Mucosa of stomach (tissue), 1 donor: ENCODE results near the gene ACTR3.

Source experiments
- H3K27me3 ChIP-seq: one replicate; pipeline ENCODE4 v1.7.0; 2013; ENCODE audit warnings: mild to moderate bottlenecking, low read length; ENCODE audit not compliant: control insufficient read depth, insufficient read depth
- H3K36me3 ChIP-seq: one replicate; pipeline ENCODE4 v1.7.0; 2013; ENCODE audit warnings: low read length; ENCODE audit not compliant: control insufficient read depth, insufficient read depth
- H3K4me1 ChIP-seq: one replicate; pipeline ENCODE4 v1.7.0; 2013; ENCODE audit warnings: mild to moderate bottlenecking, low read length; ENCODE audit not compliant: control insufficient read depth, insufficient read depth
- H3K4me3 ChIP-seq: one replicate; pipeline ENCODE4 v1.7.0; 2013; ENCODE audit warnings: low read length
- H3K9ac ChIP-seq: one replicate; pipeline ENCODE4 v1.7.0; 2013; ENCODE audit warnings: mild to moderate bottlenecking, low read length, moderate library complexity
- H3K9me3 ChIP-seq: one replicate; pipeline ENCODE4 v1.7.0; 2013; ENCODE audit warnings: mild to moderate bottlenecking, low read length, moderate library complexity; ENCODE audit not compliant: control insufficient read depth
- donor health status: Pancreatic carcinoma.

The ACTR3 gene

GRCh38 chr2:113963965-113964364, 74.1 kb downstream of the ACTR3 start:
- H3K4me1 ChIP-seq: no peaks in the 10 kb centered on the region
- H3K4me3 ChIP-seq: no peak overlapping the region
- H3K9ac ChIP-seq: no peak overlapping the region
- H3K36me3 ChIP-seq: no peaks in the 10 kb centered on the region
- no peaks in the 10 kb centered on the region for H3K27me3 ChIP-seq
- no peaks in the 10 kb centered on the region for H3K9me3 ChIP-seq

GRCh38 chr2:113964436-113964835, 74.5 kb downstream of the ACTR3 start:
- H3K27me3 ChIP-seq: no peaks in the 10 kb centered on the region
- H3K9ac ChIP-seq: no peak overlapping the region
- no peaks in the 10 kb centered on the region for H3K4me1 ChIP-seq
- no peaks in the 10 kb centered on the region for H3K9me3 ChIP-seq
- no peaks in the 10 kb centered on the region for H3K36me3 ChIP-seq
- H3K4me3 ChIP-seq: no peak overlapping the region

GRCh38 chr2:113965228-113965627, 75.3 kb downstream of the ACTR3 start:
- H3K9me3 ChIP-seq: no peaks in the 10 kb centered on the region
- H3K4me3 ChIP-seq: no peak overlapping the region
- H3K27me3 ChIP-seq: no peaks in the 10 kb centered on the region
- H3K9ac ChIP-seq: no peak overlapping the region
- no peaks in the 10 kb centered on the region for H3K4me1 ChIP-seq
- H3K36me3 ChIP-seq: no peaks in the 10 kb centered on the region

- H3K9me3 ChIP-seq: no peaks in the 10 kb centered on the region
- H3K4me1 ChIP-seq: no peaks in the 10 kb centered on the region
Observed at GRCh38 chr2:113965644-113966043, 75.8 kb downstream of the ACTR3 start.

GRCh38 chr2:113966171-113966570, 76.3 kb downstream of the ACTR3 start:
- H3K36me3 ChIP-seq: no peaks in the 10 kb centered on the region
- H3K4me3 ChIP-seq: no peak overlapping the region
- no peaks in the 10 kb centered on the region for H3K9me3 ChIP-seq
- no peaks in the 10 kb centered on the region for H3K27me3 ChIP-seq
- no peak overlapping the region for H3K9ac ChIP-seq
- H3K4me1 ChIP-seq: no peaks in the 10 kb centered on the region

More at GRCh38 chr2:113965644-113966043, 75.8 kb downstream of the ACTR3 start:
- Histone ChIP-seq H3K27me3 (no peaks in the 10 kb centered on the region), H3K36me3 (no peaks in the 10 kb centered on the region), H3K9ac (no peak overlapping the region), H3K4me3 (no peak overlapping the region)

- Histone ChIP-seq H3K27me3 (no peaks in the 10 kb centered on the region), H3K4me1 (no peaks in the 10 kb centered on the region), H3K9me3 (no peaks in the 10 kb centered on the region), H3K4me3 (no peak overlapping the region), H3K36me3 (no peaks in the 10 kb centered on the region), H3K9ac (no peak overlapping the region)
Observed at GRCh38 chr2:113966832-113967231, 76.9 kb downstream of the ACTR3 start.

GRCh38 chr2:113967272-113967671, 77.4 kb downstream of the ACTR3 start:
- Histone ChIP-seq H3K4me1 (no peaks in the 10 kb centered on the region), H3K27me3 (no peaks in the 10 kb centered on the region), H3K9ac (no peak overlapping the region), H3K4me3 (no peak overlapping the region), H3K36me3 (no peaks in the 10 kb centered on the region), H3K9me3 (no peaks in the 10 kb centered on the region)

- Histone ChIP-seq H3K4me3 (no peak overlapping the region), H3K9ac (no peak overlapping the region), H3K27me3 (no peaks in the 10 kb centered on the region), H3K36me3 (no peaks in the 10 kb centered on the region), H3K9me3 (no peaks in the 10 kb centered on the region), H3K4me1 (no peaks in the 10 kb centered on the region)
Observed at GRCh38 chr2:113972766-113973165, 82.9 kb downstream of the ACTR3 start.

- Histone ChIP-seq H3K4me1 (no peaks in the 10 kb centered on the region), H3K4me3 (no peak overlapping the region), H3K27me3 (no peaks in the 10 kb centered on the region), H3K9me3 (no peaks in the 10 kb centered on the region), H3K36me3 (no peaks in the 10 kb centered on the region), H3K9ac (no peak overlapping the region)
Observed at GRCh38 chr2:113973810-113974209, 83.9 kb downstream of the ACTR3 start.

- Histone ChIP-seq H3K9me3 (no peaks in the 10 kb centered on the region), H3K4me1 (no peaks in the 10 kb centered on the region), H3K4me3 (no peak overlapping the region), H3K9ac (no peak overlapping the region), H3K27me3 (no peaks in the 10 kb centered on the region), H3K36me3 (no peaks in the 10 kb centered on the region)
Observed at GRCh38 chr2:113974727-113975126, 84.8 kb downstream of the ACTR3 start.

GRCh38 chr2:113976277-113976928, 86.5 kb downstream of the ACTR3 start:
- H3K9ac ChIP-seq: no peak overlapping the region
- H3K9me3 ChIP-seq: no peaks in the 10 kb centered on the region
- no peaks in the 10 kb centered on the region for H3K27me3 ChIP-seq
- H3K4me1 ChIP-seq: no peaks in the 10 kb centered on the region
- no peak overlapping the region for H3K4me3 ChIP-seq
- no peaks in the 10 kb centered on the region for H3K36me3 ChIP-seq

- H3K36me3 ChIP-seq: no peaks in the 10 kb centered on the region
- no peaks in the 10 kb centered on the region for H3K9me3 ChIP-seq
- no peaks in the 10 kb centered on the region for H3K4me1 ChIP-seq
- H3K9ac ChIP-seq: no peak overlapping the region
- no peaks in the 10 kb centered on the region for H3K27me3 ChIP-seq
- H3K4me3 ChIP-seq: no peak overlapping the region
Observed at GRCh38 chr2:113977060-113977659, 87.3 kb downstream of the ACTR3 start.
